HG03066 (cell line): ENCODE data around the gene PARS2.

Experiments
- ATAC-seq: cut with Tn5 transposase; IDR thresholded peaks from one replicate; pipeline ENCODE4 v1.9.1; 2021; ENCODE audit warnings: low read depth; ENCODE audit not compliant: unreplicated experiment

The PARS2 gene

GRCh38 chr1:54800041-54800898 is 35.9 kb upstream of the PARS2 start:
- ATAC-seq, result no peak

GRCh38 chr1:54798769-54799641 is 34.7 kb upstream of the PARS2 start:
- ATAC-seq, result no peak

- no peak for ATAC-seq
Measured at GRCh38 chr1:54798206-54798605, 33.9 kb upstream of the PARS2 start.

GRCh38 chr1:54796902-54797301 is 32.6 kb upstream of the PARS2 start:
- no peak for ATAC-seq

DNA sequence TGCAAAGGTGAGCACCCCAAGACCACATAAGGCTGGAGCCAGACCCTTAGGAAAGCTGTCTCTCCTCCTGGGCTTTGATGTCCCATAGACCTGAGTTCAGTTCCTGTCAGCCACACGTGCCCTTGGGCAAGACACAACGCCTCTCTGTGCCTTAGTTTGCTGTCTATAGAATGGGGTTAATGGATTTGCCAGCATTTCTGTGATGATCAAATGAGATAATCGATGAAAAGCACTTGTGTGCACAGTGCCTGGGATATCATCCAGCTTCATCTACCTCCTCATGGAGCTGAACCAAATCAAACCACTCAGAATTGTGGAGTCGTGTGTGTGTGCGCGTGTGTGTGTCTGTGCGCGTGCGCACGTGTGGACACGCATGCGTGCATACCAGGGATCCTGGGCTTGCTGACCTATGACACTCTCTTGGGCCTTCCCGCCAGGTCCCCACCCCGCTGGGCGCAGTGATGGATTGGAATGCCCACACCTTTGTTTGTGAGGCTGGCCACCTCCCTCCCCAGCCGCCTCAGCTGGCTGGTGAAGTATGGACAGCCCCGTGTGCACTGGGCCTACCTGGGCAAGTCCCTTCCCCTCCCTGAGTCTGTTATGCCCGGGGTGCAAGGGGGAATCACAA is 31.6 kb upstream of the PARS2 start:
- no peak for ATAC-seq

DNA sequence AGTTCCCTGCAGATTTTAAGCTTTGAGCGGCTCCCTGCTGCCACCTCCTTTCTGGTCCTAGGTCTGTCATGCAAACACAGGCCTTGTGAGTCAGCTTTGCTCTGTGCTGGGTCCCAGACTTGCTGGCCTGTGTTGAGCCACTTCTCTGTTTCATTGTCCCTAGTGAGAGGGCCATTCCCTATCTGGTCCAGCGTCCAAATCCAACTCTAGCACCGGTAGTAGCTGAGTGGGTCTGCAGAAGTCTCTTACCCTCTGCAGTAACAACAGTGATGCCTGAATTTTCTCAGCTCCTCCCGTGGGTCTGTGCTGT is 31.0 kb upstream of the PARS2 start:
- ATAC-seq, result no peak

GRCh38 chr1:54794451-54795355 is 30.4 kb upstream of the PARS2 start:
- no peak for ATAC-seq

GRCh38 chr1:54792686-54793282 is 28.5 kb upstream of the PARS2 start:
- ATAC-seq, result no peak

- ATAC-seq, result no peak
Measured at GRCh38 chr1:54791880-54792522, 27.7 kb upstream of the PARS2 start.

DNA sequence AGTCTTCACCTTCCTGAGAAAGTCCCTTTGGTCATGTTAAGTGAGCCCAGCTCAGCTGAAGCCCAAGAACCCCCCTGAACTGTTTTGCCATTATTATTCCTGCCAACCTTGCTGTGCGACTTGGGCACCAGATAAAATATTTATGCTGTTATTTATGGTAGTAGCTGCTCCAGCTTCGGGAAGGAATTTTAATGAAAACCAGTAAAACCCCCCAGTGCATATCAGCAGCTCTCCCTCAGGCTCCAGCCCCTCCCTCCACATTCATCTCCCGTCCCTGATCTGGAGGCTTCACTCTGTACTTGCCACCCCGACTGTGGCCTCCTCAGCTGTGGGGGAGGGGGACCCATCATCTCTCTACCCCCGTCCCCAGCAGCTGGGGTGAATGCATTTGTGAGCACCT is 24.1 kb upstream of the PARS2 start:
- ATAC-seq, result no peak

DNA sequence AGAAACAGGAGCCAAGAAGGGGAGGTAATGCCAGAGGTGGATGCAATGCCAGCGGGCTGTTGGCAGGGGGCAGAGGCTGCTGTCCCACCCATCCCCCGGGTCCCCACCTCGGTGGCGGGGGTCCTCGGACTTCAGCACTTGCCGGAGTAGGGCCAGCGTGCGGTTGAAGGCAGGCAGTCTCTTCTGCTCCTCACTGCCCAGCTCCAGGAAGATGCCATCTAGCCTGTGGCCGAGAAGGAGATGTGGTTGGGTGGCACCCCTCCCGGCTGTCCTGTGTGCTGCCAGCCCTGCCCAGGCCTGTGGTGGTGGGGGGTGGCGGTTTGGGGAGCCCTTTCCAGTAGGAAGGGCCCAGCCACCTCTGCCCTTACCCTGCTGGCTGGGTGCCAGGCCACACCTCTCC is 23.3 kb upstream of the PARS2 start:
- ATAC-seq, result no peak

GRCh38 chr1:54786778-54787177 is 22.5 kb upstream of the PARS2 start:
- ATAC-seq, result no peak

DNA sequence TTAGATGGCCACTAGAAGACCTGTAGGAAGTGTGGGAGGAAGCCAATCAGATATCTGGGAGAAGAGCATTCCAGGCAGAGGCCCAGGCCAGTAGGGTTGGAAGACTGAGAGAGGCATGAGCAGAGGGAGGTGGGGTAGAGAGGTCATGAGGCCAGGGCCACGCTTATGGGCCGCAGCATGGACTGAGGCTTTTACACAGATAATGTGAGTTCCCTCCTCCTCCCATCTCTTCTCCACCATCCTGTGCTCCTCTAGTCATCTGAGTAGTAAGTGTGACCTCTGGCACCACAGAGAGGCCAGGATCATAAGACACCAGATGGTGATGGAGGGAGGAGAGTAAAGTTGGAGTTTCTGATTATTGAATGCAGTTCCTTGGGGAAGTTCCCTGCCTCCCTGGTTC is 19.7 kb upstream of the PARS2 start:
- no peak for ATAC-seq

GRCh38 chr1:54782588-54782987 is 18.3 kb upstream of the PARS2 start:
- no peak for ATAC-seq

DNA sequence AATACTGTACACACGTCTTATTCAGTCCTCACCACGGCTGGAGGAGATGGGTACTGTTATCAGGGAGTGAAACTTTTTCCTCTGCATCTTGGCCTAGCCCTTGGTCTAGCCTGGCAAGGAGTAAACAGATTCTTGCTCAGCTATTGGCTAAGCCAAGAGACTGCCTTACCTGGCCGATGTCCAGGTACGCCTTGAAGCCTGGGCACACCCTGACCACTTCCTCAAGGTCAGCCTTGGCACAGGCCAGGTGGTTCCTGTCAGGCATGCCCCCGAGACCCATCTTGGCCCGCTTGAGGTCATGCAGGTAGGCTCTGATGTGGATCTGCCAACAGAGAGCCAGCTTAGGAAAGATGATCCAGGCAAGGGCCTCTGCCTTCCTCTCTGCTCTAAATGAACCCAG is 17.8 kb upstream of the PARS2 start:
- ATAC-seq, result no peak

GRCh38 chr1:54781023-54781723 is 16.9 kb upstream of the PARS2 start:
- ATAC-seq, result no peak

- ATAC-seq, result no peak
Measured at GRCh38 chr1:54777431-54777830, 13.1 kb upstream of the PARS2 start.

GRCh38 chr1:54777011-54777410 is 12.7 kb upstream of the PARS2 start:
- ATAC-seq, result no peak
